ENCODE data around the gene SNRPE.
"Not testable (repeated sequence)": the region's sequence is repeated elsewhere in the genome, so short reads cannot be mapped to it uniquely, and the experiment has no call there.

SNRPE gene

DNA sequence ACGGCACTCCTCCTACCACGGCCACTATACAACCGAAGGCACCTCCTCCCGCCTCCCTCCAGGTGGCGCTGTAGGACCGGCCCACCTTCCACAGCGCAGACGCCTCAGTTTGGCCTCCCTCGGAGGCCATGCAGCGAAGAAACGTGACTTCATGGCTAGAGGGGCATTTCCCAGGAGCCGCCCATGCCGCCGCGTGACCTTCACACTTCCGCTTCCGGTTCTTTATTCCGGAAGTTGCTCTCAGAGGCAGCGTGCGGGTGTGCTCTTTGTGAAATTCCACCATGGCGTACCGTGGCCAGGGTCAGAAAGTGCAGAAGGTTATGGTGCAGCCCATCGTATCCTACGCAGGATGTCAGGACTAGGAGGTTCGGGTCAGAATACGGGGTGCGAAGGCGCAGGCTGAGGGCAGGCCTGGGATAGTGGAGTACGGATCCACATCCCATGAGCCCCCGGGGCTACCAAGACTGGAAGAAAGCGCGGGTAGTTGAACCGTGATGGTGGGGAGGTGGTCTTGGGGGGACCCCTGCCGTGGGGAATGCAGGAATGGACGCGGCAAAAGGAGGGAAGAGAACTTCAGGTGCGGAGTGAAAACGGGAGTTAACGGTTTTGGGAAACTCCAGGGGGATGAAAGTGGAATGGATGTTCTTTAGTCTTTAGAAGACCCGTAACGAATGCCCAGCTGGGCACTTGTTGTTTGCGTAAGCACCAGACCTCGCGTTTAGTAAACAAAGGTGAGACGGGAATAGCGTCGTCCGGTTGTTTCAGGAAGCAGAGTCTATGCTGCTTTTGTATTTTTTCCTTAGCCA is at the start of gene SNRPE:
Gene SNRPE, plus strand, starts transcription at position 221 of the 806 bp plus-strand sequence. Its CDS starts 61 bp downstream, at position 282.
- DNase-seq: peak; percentile 97

DNA sequence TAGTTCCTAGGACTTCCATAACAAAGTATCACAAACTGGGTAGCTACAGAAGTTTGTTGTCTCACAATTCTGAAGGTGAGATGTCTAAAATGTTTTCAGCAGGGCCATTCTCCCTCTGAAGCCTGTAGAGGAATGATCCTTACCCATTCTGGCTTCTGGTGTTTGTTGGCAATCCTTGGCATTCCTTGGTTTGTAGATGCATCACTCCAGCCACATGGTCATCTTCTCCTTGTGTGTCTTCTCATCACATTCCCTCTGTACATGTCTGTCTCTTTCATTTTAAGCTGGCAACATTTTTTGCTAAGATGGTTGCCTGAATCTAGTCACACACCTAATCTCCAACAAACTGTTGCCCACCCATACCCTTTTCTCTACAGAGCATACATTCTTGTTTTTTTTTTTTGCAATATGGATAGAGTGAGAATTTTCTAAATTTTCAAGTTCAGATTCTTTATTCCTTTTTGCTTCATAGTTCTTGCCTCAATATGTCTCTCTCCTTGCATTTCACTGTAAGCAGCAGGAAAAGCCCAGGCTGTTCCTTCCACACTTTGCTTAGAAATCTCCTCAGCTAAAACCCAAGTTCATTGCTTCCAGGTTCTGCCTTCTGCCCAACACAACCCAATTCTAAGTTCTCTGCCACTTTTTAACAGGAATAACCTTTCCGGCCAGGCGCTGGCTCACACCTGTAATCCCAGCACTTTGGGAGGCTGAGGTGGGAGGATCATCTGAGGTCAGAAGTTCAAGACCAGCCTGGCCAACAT is 47.6 kb upstream of the SNRPE start:
- no peak for DNase-seq

DNA sequence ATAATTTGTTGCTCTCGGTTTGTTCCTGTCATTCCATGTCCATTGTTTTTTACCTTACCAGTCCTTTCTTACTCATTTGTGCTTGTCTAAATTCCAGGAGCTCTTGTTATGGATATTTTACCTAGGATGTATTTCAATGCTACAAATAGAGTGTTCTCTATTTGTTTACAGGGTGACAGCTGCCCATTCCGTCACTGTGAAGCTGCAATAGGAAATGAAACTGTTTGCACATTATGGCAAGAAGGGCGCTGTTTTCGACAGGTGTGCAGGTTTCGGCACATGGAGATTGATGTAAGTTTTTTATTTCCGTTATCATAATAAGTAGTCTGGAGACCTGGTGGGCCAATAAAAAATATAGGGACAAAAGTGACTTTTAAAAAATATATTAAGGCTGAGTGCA is 43.0 kb upstream of the SNRPE start:
- DNase-seq: no peak

DNA sequence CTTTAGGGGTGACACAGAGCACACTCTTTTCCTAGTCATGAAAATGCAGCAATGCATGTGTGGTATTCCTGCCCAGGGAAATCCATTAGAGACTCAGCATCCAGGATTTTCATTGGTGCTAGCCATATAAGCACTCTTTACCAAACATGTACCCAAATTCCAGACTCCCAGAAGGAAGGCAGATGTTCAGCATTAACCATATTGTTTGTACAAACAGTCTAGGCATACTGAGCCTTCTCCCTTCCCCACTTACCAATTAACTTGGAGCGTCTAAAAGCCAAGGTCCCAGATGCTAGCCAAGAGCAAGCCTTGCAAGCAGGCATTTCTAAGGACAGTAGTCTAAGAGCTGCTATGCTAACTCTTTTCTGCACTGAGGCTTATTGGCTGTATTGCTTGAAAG is 38.1 kb upstream of the SNRPE start:
- DNase-seq: no peak

DNA sequence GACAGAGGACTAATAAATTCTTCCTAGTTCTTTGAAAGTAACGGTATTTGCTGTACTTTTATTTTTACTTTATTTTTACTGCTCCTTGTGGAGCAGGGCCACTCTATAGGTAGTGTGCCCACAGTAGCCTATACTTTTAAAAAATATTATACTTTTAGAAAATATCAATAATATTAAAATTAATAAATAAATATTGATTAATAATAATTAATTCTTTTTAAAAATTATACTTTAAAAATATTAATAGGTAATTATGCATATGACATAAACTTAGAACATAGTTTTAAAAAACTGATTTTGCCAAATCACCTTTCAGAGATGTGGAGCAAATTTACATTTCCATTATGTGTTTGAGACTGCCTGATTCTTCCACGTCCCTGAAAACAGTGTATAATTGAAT is 35.2 kb upstream of the SNRPE start:
- no peak for DNase-seq

DNA sequence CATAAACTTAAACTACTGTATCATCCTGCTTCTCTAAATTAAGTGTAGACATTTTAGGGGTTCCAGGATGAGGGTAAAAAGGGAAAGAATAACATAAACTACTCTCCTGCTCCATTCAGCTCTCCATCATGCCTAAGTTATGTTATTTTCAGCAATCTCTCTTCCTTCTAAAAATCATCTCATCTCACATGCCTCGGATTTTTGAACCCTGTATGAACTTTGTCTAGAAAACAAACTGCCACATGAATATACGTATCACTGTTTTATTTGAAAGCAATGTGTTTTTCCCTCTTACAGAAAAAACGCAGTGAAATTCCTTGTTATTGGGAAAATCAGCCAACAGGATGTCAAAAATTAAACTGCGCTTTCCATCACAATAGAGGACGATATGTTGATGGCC is 33.4 kb upstream of the SNRPE start:
- no peak for DNase-seq

DNA sequence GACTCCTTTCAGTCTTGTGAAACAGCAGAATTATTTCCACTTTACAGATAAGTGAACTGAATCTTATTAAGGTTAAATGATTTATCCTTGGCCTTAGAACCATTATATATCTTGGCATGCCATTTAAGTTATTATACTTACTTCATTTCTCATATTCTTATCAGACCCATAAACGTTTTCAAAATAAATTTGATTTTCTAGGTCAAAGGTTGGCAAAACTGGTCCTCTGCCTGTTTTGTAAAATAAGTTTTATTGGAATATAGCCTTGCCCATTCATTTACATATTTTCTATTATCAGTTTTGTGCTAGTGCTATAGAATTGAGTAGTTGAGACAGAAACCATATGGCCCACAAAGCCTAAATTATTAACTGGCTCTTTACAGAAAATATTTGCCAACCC is 32.9 kb upstream of the SNRPE start:
- DNase-seq: no peak

DNA sequence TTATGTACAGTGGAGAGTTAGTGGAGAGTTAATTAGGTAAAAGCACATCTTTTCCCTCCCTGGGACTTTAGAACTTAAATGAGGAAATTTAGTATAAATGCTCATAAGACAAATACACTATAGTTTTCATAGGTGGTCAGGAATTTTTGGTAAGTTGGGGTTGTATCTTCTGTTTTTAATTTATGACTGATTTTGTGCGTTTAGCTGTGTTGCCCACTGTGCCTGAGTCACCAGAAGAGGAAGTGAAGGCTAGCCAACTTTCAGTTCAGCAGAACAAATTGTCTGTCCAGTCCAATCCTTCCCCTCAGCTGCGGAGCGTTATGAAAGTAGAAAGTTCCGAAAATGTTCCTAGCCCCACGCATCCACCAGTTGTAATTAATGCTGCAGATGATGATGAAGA is 32.2 kb upstream of the SNRPE start:
- DNase-seq: not testable (repeated sequence)

DNA sequence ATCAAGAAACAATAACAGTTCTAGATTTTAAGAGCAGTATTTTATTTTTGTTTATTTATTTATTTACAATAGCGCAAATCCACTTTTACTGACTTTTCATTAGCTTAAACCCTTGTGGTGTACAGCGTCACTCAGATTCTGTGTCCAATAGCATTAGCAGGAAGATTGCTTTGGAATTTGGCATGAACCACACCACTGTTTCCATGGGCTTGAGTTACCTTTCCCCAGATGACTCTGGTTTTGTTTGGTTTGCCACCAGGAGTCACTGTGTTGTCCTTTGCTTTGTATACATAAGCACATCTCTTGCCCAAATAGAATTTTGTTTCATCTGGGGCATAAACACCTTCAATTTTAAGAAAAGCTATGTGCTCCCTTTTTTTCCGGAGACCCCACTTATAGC is 25.9 kb upstream of the SNRPE start:
- no peak for DNase-seq

DNA sequence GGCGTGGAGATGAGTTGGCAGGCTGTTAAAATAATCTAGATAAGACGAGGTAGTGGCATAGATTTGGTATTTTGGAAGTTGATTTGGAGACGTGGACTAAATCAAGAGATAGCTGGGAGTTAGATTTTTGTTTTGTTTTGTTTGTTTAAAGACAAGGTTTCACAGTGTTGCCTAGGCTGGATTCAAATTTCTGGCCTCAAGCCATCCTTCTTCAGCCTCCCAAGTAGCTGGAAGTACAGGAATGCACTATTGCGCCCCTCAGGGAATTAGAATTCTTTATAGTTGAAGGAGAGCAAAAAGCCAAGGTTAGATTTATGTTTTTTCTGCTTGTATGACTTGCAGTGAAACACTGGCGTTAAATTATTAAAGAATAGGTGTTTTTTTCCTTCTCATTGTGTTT is 22.3 kb upstream of the SNRPE start:
- no peak for DNase-seq

DNA sequence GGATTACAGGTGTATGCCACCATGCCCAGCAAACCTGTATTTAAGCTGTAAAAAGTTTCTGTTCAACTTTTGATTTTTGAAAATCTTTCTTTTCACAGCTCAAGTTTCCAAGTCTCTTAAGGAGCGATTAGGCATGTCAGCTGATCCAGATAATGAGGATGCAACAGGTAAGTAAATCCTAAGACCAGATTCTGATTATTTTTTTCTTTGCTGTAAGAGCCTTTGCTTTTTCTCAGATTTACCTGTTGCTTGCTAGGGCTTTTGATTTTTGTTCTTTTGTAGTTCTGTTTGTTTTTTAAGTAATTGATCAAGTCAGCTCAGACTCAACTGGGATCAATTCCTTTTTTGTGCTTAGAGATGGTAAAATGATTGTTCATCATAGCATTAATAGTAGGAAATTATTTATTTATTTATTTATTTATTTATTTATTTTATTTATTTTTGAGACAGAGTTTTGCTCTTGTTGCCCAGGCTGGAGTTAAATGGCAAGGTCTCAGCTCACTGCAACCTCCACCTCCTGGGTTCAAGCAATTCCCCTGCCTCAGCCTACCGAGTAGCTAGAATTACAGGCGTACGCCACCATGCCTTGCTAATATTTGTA is 21.1 kb upstream of the SNRPE start:
- no peak for DNase-seq

DNA sequence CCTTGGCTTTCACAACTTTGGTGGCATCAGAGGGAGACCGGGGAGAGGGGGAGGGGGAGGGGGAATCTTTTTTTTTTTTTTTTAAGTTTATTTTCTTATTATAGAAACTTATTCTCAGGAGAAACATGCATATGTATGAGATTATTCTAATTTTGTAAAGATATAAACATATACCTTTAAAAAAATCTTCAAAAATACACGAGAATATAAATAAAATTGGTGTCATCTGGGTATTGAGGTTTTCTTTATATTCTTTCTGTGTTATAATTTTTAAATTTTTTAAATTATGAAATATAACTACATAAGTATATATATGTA is 18.9 kb upstream of the SNRPE start:
- DNase-seq: no peak

DNA sequence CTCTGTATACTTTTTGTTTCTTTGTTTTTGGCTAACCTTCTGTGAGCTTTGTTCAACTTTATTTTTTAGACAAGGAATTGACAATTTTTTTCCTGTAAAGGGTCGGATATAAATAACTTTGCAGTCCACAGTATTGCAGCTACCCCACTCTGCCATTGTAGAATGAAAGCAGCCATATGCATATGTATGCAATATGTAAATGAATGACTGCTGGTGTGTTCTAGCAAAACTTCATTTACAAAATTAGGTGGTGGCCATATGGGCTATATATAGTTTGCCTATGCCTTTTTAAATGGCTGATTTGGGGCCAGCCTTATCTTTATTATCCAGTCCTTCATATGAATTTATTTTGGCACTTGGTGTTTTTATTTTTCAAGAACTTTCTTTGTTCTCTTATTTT is 18.0 kb upstream of the SNRPE start:
- no peak for DNase-seq

DNA sequence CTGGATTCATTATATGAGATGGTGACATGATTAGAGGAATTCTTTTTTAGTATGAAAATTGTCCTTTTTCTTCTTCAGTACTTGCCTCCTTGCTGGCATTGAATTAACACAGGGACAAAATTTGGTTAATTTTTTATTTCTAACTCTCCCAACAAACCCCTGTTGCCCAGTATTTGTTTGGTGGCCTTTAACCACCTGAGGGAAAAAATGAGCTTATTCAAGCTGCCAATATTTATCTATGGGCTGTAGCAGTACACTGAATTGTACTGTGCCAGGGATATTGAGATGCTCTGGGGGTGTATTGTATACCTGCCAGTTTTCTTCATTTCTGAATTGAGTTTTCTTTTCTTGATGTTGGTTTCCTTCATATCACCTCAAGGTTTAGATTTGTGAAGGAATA is 8.3 kb upstream of the SNRPE start:
- DNase-seq: not testable (repeated sequence)

DNA sequence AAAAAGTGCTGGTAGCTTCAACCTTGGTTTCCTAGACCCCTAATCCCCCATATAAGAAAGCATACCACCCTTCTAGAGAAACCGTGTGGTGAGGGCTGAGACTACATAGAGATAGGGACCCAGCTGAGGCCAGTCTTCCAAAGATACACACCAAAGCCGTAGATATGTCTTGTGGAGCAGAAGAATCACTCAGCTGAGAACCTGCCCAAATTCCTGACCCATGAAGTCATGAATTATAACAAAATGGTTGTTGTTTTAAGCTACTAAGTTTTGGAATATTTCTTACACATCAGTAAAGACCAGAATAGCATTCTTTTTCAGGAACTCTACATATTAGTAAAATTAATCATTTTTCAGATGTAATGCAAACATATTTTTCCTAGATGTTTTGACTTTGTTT is 3.3 kb upstream of the SNRPE start:
- DNase-seq: no peak

DNA sequence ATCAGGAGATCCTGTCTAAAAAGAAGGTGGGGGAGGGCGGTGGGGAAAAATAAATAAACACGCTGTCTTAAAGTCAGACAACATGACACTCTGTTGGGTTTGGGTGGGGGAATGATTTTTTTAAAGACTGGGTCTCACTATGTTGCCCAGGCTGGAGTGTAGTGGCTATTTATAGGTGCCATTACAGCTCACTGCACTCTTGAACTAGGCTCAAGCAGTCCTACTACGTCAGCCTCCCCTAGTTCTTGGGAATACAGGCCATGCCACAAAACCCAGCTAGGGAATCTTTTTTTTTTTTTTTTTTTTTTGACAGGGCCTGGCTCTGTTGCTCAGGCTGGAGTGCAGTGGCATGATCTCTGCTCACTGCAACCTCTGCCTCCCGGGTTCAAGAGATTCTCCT is 2.4 kb upstream of the SNRPE start:
- no peak for DNase-seq

DNA sequence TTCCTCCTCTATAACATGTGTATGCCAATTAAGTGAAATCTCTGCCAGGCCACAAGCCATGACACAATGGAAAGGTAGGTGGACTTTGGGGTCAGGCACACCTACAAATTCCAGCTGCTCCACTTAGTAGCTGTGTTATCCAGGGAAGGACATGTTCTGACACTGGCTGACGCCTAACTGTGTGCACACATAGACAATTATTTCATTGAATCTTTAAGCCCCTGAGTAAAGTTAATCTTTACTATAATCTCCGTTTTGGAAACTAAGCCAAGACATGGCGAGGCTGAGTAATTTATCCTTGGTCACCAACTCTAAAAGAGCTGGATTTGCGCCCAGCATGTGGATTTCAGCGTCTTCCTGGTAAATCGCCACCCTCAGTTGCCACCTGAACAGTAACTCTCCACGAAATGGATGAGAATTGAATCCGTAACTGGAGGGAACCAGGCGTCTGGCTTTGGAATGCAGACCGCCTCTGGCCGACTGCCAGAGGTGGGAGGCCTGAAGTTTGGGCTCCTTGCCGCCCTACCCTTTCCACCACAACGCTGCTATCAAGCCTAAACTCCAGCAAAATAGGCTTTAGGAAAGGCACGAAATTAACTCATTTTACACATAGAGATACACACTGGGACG is 888 bp upstream of the SNRPE start:
- DNase-seq: no peak

DNA sequence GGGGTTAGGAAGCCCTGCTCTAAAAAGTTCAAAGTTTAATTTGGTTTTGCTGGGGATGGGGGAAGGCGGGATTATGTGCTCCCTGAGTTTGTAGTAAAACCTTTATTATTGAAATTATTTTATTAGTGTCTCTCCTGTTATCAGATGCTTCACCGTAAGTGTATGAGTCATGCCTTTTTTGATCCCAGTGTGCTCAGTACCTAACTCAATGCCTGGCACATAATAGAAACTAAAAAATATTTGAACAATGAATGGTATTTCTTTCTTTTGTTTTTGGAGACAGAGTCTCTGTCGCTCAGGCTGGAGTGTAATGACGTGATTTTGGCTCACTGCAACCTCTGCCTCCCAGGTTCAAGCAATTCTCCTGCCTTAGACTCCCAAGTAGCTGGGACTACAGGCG is 6.4 kb downstream of the SNRPE start:
- no peak for DNase-seq

DNA sequence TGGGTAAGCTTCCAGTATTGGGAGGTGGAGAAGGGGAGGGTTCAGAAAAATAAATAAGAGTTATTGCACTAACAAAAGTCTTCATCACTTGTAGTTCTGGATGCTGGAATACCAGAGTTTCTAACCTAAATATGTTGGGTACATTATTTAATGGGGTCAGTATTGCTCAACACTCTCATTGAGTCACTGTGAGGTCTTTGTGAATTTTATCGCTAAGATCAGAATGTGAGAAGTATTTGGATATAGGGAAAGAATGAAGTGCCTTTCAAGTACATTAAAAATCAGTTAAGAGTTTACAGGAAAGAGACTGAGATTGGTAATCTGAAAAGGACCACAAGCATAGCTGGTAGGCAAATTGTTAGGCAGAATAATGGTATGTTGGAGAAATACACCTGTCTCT is 8.8 kb downstream of the SNRPE start:
- no peak for DNase-seq

DNA sequence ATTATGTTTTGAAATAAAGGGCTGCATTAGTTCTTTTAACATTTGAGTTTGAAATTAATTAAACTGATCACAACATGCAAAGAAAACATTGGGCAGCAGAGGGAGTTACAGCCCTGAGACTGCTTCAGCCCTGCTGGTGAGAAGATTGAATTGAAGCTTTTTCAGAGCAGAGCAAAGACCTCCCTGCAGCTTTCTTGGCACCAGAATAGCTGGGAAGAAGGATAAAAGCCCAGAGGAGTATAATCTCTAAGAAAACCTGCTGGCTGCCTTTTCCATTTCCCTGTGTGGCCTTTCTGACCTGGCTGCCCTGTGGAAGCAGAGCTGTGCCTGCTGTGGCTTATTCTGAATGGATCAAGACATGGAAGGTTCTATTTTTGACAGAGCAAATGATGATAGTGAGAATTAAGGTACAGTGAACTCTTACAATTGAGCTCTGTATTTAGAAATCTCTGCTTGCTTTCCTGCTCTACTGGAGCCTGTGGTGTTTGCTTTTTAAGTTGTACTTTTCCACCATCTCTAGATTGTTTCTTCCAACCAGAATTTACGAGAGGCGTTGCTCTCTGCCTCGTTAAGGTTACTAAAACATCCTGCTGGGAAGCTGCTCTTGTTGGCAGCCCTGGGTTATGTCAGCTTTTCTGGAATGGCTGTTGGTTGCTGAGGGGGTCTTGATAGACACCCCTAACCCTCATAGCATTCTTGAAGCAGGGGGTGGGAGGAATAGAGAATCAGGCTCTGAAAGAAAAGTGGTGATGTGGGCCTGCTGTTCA is 9.9 kb downstream of the SNRPE start:
- no peak for DNase-seq

DNA sequence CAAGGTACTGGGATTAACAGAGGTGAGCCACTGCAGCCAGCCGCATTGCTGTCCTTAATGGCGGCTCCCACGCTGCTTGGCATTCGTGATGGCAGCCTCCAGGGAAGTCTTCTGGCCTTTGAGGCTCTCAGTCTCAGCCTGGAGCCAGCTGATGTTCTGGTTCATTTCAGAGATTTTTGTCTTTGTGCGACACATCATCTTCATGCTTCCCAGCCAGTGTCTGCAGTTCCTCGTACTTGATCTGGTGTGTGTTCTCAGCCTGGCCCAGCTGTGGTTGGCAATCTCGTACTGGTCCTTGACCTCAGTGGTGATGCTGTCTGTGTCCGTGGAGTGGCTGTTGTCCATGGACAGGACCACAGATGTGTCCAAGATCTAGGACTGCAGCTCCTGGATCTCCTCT is 11.7 kb downstream of the SNRPE start:
- no peak for DNase-seq

DNA sequence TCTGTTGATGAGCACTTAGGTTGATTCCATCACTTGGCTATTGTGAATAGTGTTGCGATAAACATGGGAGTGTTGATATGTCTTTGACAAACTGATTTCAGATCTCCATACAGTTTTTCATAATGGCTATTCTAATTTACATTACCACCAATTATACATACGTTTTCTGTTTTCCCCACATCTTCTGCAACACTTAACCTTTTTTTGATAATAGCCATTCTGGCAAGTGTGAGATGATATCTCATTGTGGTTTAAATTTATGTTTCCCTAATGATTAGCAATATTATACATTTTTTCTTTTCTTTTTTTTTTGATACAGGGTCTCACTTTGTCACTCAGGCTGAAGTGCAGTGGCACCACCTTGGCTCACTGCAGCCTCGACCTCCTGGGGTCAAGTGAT is 17.0 kb downstream of the SNRPE start:
- no peak for DNase-seq

DNA sequence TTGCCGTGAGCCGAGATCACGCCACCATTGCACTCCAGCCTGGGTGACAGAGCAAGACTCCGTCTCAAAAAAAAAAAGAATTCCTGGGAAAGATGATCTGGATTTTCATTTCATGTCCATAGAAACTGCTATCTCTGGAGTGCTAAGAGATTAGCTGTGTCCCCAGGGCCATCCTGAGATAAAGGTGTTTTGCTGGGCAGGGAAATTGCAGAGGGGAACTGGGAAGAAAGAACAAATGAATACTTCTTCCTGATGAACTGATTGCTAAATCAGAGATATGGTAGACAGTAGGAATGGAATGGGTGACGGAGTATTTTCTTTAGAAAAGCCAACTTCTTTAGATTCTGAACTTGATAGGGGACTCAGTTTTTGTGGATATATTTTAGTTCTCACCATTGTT is 19.2 kb downstream of the SNRPE start:
- DNase-seq: no peak

Measured in NCI-H1436 treated with DMSO at 0.1 percent for 48 hours (cell line).